MM.1S (cell line): ENCODE data around the gene CNPPD1.

ENCODE experiments used
- DNase-seq: peaks from one replicate; pipeline ENCODE4 v3.0.0-alpha.2; 2015
- H2AFZ ChIP-seq: fragments of 300-600 bp; sonication (generic); 2 replicates; pipeline ENCODE4 v1.6.0; 2016; ENCODE audit warnings: antibody characterized with exemption, low read length
- H3F3A ChIP-seq: fragments of 300-600 bp; sonication (generic); 2 replicates; pipeline ENCODE4 v1.6.1; 2016; ENCODE audit warnings: mild to moderate bottlenecking, antibody characterized with exemption, low read length, moderate library complexity, mixed read lengths; ENCODE audit not compliant: insufficient read depth
- H3K27ac ChIP-seq: fragments of 300-600 bp; sonication (generic); 2 replicates; pipeline ENCODE4 v1.5.1; 2016; ENCODE audit warnings: mild to moderate bottlenecking, low read length
- H3K27me3 ChIP-seq: fragments of 300-600 bp; sonication (generic); replicated peaks from 2 replicates; pipeline ENCODE4 v1.6.0; 2016; ENCODE audit warnings: low read length; ENCODE audit not compliant: insufficient read depth
- H3K36me3 ChIP-seq: fragments of 300-600 bp; sonication (generic); replicated peaks from 2 replicates; pipeline ENCODE4 v1.6.1; 2016; ENCODE audit warnings: mild to moderate bottlenecking, low read length, mixed read lengths; ENCODE audit not compliant: insufficient read depth
- H3K4me1 ChIP-seq: fragments of 300-600 bp; sonication (generic); 2 replicates; pipeline ENCODE4 v1.6.1; 2016; ENCODE audit warnings: low read length, mixed read lengths
- H3K4me2 ChIP-seq: fragments of 300-600 bp; sonication (generic); 2 replicates; pipeline ENCODE4 v1.6.0; 2016; ENCODE audit warnings: low read depth, low read length
- H3K4me3 ChIP-seq: fragments of 300-600 bp; sonication (generic); 2 replicates; pipeline ENCODE4 v1.5.1; 2016; ENCODE audit warnings: low read length, mixed read lengths
- H3K79me2 ChIP-seq: fragments of 300-600 bp; sonication (generic); 2 replicates; pipeline ENCODE4 v1.6.1; 2016; ENCODE audit warnings: mixed run types, low read length, mixed read lengths
- H3K9ac ChIP-seq: fragments of 300-600 bp; sonication (generic); 2 replicates; pipeline ENCODE4 v1.6.1; 2016; ENCODE audit warnings: low read length, mixed read lengths
- H3K9me2 ChIP-seq: fragments of 300-600 bp; sonication (generic); replicated peaks from 2 replicates; pipeline ENCODE4 v1.6.1; 2016; ENCODE audit warnings: mild to moderate bottlenecking, low read length, mixed read lengths; ENCODE audit not compliant: insufficient read depth
- H3K9me3 ChIP-seq: fragments of 300-600 bp; sonication (generic); replicated peaks from 2 replicates; pipeline ENCODE4 v1.6.1; 2016; ENCODE audit warnings: mild to moderate bottlenecking, low read length, mixed read lengths; ENCODE audit not compliant: insufficient read depth
- H4K20me1 ChIP-seq: fragments of 300-600 bp; sonication (generic); 2 replicates; pipeline ENCODE4 v1.6.1; 2016; ENCODE audit warnings: mild to moderate bottlenecking, low read length, moderate library complexity, mixed read lengths; ENCODE audit not compliant: insufficient read depth
- EZH2 ChIP-seq: fragments of 300-600 bp; sonication (generic); optimal IDR thresholded peaks from 2 replicates; pipeline ENCODE3; 2017; ENCODE audit warnings: low read depth, mild to moderate bottlenecking, antibody characterized with exemption, low read length, mixed read lengths
- EZH2phosphoT487 ChIP-seq: fragments of 300-600 bp; sonication (generic); IDR thresholded peaks from 2 replicates; pipeline ENCODE4 v1.6.1; 2018; ENCODE audit warnings: antibody characterized with exemption, low read length
- TF ChIP-seq, protein P1 (sequence below): fragments of 300-600 bp; sonication (generic); IDR thresholded peaks from 2 replicates; pipeline ENCODE4 v1.5.1; 2016; ENCODE audit warnings: antibody characterized with exemption, low read length, mixed read lengths

Gene CNPPD1

GRCh38 chr2:219175928-219176817 is 552 bp downstream of the CNPPD1 start:
- H3K9ac ChIP-seq: peak overlapping the region; percentile 96
- H3K9me2 ChIP-seq: no peaks in the 10 kb centered on the region
- peaks cover 54% of the 10 kb centered on the region for H3K79me2 ChIP-seq
- H3K4me2 ChIP-seq: peak overlapping the region; percentile 98
- peak; percentile 30 for DNase-seq
- peak overlapping the region; percentile 99 for H3K4me3 ChIP-seq
- TF ChIP-seq EZH2 (no peak), EZH2phosphoT487 (no peak)
- TF ChIP-seq, protein P1, sequence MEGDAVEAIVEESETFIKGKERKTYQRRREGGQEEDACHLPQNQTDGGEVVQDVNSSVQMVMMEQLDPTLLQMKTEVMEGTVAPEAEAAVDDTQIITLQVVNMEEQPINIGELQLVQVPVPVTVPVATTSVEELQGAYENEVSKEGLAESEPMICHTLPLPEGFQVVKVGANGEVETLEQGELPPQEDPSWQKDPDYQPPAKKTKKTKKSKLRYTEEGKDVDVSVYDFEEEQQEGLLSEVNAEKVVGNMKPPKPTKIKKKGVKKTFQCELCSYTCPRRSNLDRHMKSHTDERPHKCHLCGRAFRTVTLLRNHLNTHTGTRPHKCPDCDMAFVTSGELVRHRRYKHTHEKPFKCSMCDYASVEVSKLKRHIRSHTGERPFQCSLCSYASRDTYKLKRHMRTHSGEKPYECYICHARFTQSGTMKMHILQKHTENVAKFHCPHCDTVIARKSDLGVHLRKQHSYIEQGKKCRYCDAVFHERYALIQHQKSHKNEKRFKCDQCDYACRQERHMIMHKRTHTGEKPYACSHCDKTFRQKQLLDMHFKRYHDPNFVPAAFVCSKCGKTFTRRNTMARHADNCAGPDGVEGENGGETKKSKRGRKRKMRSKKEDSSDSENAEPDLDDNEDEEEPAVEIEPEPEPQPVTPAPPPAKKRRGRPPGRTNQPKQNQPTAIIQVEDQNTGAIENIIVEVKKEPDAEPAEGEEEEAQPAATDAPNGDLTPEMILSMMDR: no peak
- H3F3A ChIP-seq: peaks cover 22% of the 10 kb centered on the region
- H3K27me3 ChIP-seq: no peaks in the 10 kb centered on the region
- H2AFZ ChIP-seq: peak overlapping the region; percentile 97
- peaks cover 3% of the 10 kb centered on the region for H3K36me3 ChIP-seq
- peaks cover 13% of the 10 kb centered on the region; the same call in 1 of the 2 replicates for H3K4me1 ChIP-seq
- H3K27ac ChIP-seq: peak overlapping the region; percentile 98
- no peaks in the 10 kb centered on the region for H4K20me1 ChIP-seq
- no peaks in the 10 kb centered on the region for H3K9me3 ChIP-seq

DNA sequence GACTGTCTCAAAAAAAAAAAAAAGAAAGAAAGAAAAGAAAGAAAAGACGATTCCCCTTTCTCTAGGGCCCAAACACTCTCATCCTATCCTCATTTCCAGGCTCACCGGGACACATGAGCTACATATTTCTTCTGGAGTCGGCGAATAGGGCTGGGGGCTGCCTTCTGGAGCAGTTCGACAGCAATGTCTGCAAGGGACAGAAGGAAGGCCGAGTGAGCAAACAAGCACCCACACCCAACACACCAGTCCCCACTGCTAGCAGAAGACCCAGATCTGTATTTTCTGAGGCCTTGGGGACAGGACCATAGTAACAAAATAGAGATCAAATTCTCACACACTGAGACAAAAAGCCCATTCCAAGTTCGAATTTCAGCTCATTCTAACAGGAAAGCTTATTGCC is 1.2 kb downstream of the CNPPD1 start:
- Histone ChIP-seq H3K36me3 (peaks cover 3% of the 10 kb centered on the region; the same call in 1 of the 2 replicates), H3K79me2 (peaks cover 51% of the 10 kb centered on the region), H4K20me1 (no peaks in the 10 kb centered on the region), H3K4me3 (peak overlapping the region; percentile 99), H3K27me3 (no peaks in the 10 kb centered on the region), H3F3A (peaks cover 22% of the 10 kb centered on the region), H3K9me3 (no peaks in the 10 kb centered on the region), H3K27ac (no peak overlapping the region), H3K9ac (peak overlapping the region; percentile 96; the same call in 1 of the 2 replicates), H3K9me2 (no peaks in the 10 kb centered on the region), H3K4me2 (peak overlapping the region; percentile 98), H2AFZ (no peak overlapping the region), H3K4me1 (peaks cover 13% of the 10 kb centered on the region; the same call in 1 of the 2 replicates)
- TF ChIP-seq EZH2: no peak
- no peak for TF ChIP-seq EZH2phosphoT487
- TF ChIP-seq, protein P1: no peak
- no peak for DNase-seq

DNA sequence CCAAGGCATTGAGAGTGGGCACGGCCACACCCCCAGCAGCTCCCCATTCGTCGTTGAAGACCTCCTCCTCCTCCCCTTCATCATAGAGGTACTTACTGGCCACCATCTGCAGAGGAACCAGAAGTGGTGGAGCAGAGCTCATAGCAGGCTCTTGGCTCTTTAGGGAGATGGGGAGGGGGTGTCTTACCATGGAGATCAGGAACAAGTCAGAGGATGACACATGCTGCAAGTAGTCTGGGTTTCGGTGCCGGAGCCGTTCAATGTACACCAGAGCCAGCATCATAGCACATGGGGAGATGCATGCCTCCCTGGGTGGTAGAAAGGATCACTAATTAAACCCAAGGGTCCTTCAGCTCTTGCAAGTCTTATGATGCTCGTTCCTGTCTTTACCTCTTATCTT is 1.9 kb downstream of the CNPPD1 start:
- TF ChIP-seq EZH2phosphoT487: no peak
- Histone ChIP-seq H3K9me2 (no peaks in the 10 kb centered on the region), H3K4me1 (peaks cover 13% of the 10 kb centered on the region; the same call in 1 of the 2 replicates), H2AFZ (no peak overlapping the region), H3K36me3 (peaks cover 3% of the 10 kb centered on the region; the same call in 1 of the 2 replicates), H3K9ac (no peak overlapping the region), H3K4me2 (no peak overlapping the region), H3K4me3 (no peak overlapping the region), H3K27ac (no peak overlapping the region), H3K79me2 (peaks cover 45% of the 10 kb centered on the region), H4K20me1 (no peaks in the 10 kb centered on the region), H3K27me3 (no peaks in the 10 kb centered on the region), H3K9me3 (no peaks in the 10 kb centered on the region), H3F3A (peaks cover 22% of the 10 kb centered on the region)
- DNase-seq: no peak

DNA sequence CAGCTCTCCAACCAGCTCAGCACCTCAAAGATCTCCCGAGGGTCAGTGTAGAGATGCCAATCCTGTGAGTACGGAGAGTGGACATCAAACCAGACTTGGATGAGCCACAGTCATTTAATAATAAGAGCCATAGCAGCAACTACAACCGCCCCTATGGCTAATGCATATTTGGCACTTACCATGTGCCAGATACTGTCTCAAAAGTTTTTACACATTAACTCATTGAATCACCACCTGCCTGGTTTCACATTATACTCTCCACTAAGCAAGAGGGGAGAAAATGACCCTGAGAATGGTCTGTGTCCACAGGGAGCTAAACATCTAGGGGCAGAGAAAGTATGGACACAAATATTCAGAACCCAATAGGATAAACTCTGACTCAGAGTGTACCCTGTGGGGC is 2.6 kb downstream of the CNPPD1 start:
- no peaks in the 10 kb centered on the region for H3K9me2 ChIP-seq
- no peaks in the 10 kb centered on the region for H3K27me3 ChIP-seq
- peaks cover 22% of the 10 kb centered on the region for H3F3A ChIP-seq
- no peak overlapping the region for H3K4me3 ChIP-seq
- H4K20me1 ChIP-seq: no peaks in the 10 kb centered on the region
- TF ChIP-seq, protein P1: no peak
- TF ChIP-seq EZH2phosphoT487 (no peak), EZH2 (no peak)
- H3K79me2 ChIP-seq: peaks cover 38% of the 10 kb centered on the region
- H3K9me3 ChIP-seq: no peaks in the 10 kb centered on the region
- no peak overlapping the region for H2AFZ ChIP-seq
- H3K27ac ChIP-seq: no peak overlapping the region
- H3K4me2 ChIP-seq: no peak overlapping the region
- H3K9ac ChIP-seq: no peak overlapping the region
- peaks cover 10% of the 10 kb centered on the region; the same call in 1 of the 2 replicates for H3K4me1 ChIP-seq
- peaks cover 3% of the 10 kb centered on the region; the same call in 1 of the 2 replicates for H3K36me3 ChIP-seq
- no peak for DNase-seq
